SK-N-SH (cell line): ENCODE data around the gene GYS2. TPM values are rescaled to one million over a fixed set of nuclear protein-coding genes. Genes with fewer than 3 reads are reported as not detected.

Source experiments
- CTCF ChIA-PET: fragments of 300-600, 350-600 bp; formaldehyde crosslinking; extraction: SDS; loops from one replicate; lab custom pipeline; 2021; lab: Yijun Ruan, JAX
- POLR2A ChIA-PET: fragments of 350-600 bp; sonication (Branson Sonifier 250); formaldehyde crosslinking; extraction: SDS; loops from one replicate; lab custom pipeline; 2020; ENCODE audit warnings: antibody characterized with exemption, inconsistent platforms; lab: Yijun Ruan, JAX
- DNase-seq: peaks from one replicate; pipeline ENCODE4 v3.0.0; 2012
- H2AFZ ChIP-seq: fragments of 200-600 bp; sonication (generic); 2 replicates; pipeline ENCODE4 v1.8.1; 2016; ENCODE audit warnings: antibody characterized with exemption, mild to moderate bottlenecking, low read depth
- H3F3A ChIP-seq: fragments of 200-600 bp; sonication (generic); replicated peaks from 2 replicates; pipeline ENCODE3; 2016; ENCODE audit warnings: antibody characterized with exemption, mild to moderate bottlenecking; ENCODE audit not compliant: insufficient read depth
- H3K27ac ChIP-seq, 2 experiments: fragments of 200-500 bp in 1 of 2; fragments of 200-600 bp in 1 of 2; sonication (Bioruptor generic) in 1 of 2; sonication (generic), shearing (Covaris generic) in 1 of 2; 2 replicates each; pipeline versions ENCODE4 v1.5.1 to v1.6.1; 2014 to 2016; ENCODE audit warnings: low read depth in 2 of 2, inconsistent platforms in 1 of 2, low read length in 1 of 2, mild to moderate bottlenecking in 1 of 2, mixed read lengths in 1 of 2
- H3K27me3 ChIP-seq: fragments of 200-600 bp; sonication (generic), shearing (Covaris generic); 2 replicates; pipeline ENCODE4 v1.6.1; 2016; ENCODE audit warnings: mixed run types; ENCODE audit not compliant: insufficient read depth
- H3K36me3 ChIP-seq, 2 experiments: fragments of 200-500 bp in 1 of 2; fragments of 200-600 bp in 1 of 2; sonication (Bioruptor generic) in 1 of 2; sonication (generic) in 1 of 2; replicated peaks in 1 of 2; 2 replicates each; pipeline versions ENCODE3 to v1.5.1; 2014 to 2016; ENCODE audit warnings: low read length in 1 of 2, mild to moderate bottlenecking in 1 of 2; ENCODE audit not compliant: insufficient read depth in 2 of 2, control insufficient read depth in 1 of 2
- H3K4me1 ChIP-seq, 2 experiments: fragments of 200-500 bp in 1 of 2; fragments of 200-600 bp in 1 of 2; sonication (Bioruptor generic) in 1 of 2; sonication (generic), shearing (Covaris generic) in 1 of 2; 2 replicates each; pipeline versions ENCODE4 v1.5.1 to v1.6.1; 2014 to 2016; ENCODE audit warnings: low read depth in 1 of 2, low read length in 1 of 2, mixed run types in 1 of 2; ENCODE audit not compliant: insufficient read depth in 2 of 2, control insufficient read depth in 1 of 2
- H3K4me2 ChIP-seq: fragments of 200-600 bp; sonication (generic), shearing (Covaris generic); 2 replicates; pipeline ENCODE4 v1.6.1; 2017; ENCODE audit warnings: mixed run types
- H3K4me3 ChIP-seq, 2 experiments: fragments of 200-500 bp in 1 of 2; fragments of 200-600 bp in 1 of 2; sonication (Bioruptor generic) in 1 of 2; sonication (generic), shearing (Covaris generic) in 1 of 2; 2 replicates each; pipeline versions ENCODE4 v1.5.1 to v1.8.1; 2014 to 2016; ENCODE audit warnings: low read depth in 2 of 2, inconsistent platforms in 1 of 2, low read length in 1 of 2, mild to moderate bottlenecking in 1 of 2, mixed read lengths in 1 of 2, moderate library complexity in 1 of 2
- H3K79me2 ChIP-seq: fragments of 200-600 bp; sonication (generic); 2 replicates; pipeline ENCODE4 v1.8.1; 2017; ENCODE audit warnings: mild to moderate bottlenecking; ENCODE audit not compliant: insufficient read depth
- H3K9ac ChIP-seq: fragments of 200-600 bp; sonication (generic); 2 replicates; pipeline ENCODE4 v1.6.1; 2017; ENCODE audit warnings: mixed run types
- H3K9me2 ChIP-seq: fragments of 200-600 bp; sonication (generic); 2 replicates; pipeline ENCODE4 v1.6.1; 2017; ENCODE audit warnings: mixed run types
- H3K9me3 ChIP-seq: fragments of 200-600 bp; sonication (generic); 2 replicates; pipeline ENCODE4 v1.6.1; 2017; ENCODE audit warnings: mixed run types, mild to moderate bottlenecking, moderate library complexity
- H4K20me1 ChIP-seq: fragments of 200-600 bp; sonication (generic); 2 replicates; pipeline ENCODE4 v1.6.1; 2017; ENCODE audit warnings: mild to moderate bottlenecking, mixed run types; ENCODE audit not compliant: insufficient read depth
- CHD2 ChIP-seq: fragments of 150-350 bp; IDR thresholded peaks from 2 replicates; pipeline ENCODE4 v1.6.1; 2018; ENCODE audit warnings: low read length; ENCODE audit not compliant: partially characterized antibody
- ELF1 ChIP-seq: IDR thresholded peaks from 2 replicates; pipeline ENCODE4 v1.4.0; 2012
- FOSL2 ChIP-seq: IDR thresholded peaks from 2 replicates; pipeline ENCODE4 v1.4.0; 2012; ENCODE audit warnings: low read depth, mild to moderate bottlenecking, moderate library complexity, borderline replicate concordance
- FOXJ3 ChIP-seq: sonication (generic); formaldehyde crosslinking; IDR thresholded peaks from 2 replicates; pipeline ENCODE4 v1.5.1; 2020; ENCODE audit warnings: mild to moderate bottlenecking, missing genetic modification reagents
- GABPA ChIP-seq: IDR thresholded peaks from 2 replicates; pipeline ENCODE4 v1.4.0; 2012; ENCODE audit warnings: low read depth, mild to moderate bottlenecking
- JUND ChIP-seq: IDR thresholded peaks from 2 replicates; pipeline ENCODE4 v1.4.0; 2012
- MEF2A ChIP-seq: IDR thresholded peaks from 2 replicates; pipeline ENCODE4 v1.4.0; 2012; ENCODE audit warnings: low read depth, borderline replicate concordance
- MXI1 ChIP-seq: IDR thresholded peaks from 2 replicates; pipeline ENCODE4 v1.6.1; 2012; ENCODE audit warnings: mild to moderate bottlenecking, low read depth, low read length, improper control_type of control experiment
- NFIC ChIP-seq: IDR thresholded peaks from 2 replicates; pipeline ENCODE4 v1.4.0; 2012; ENCODE audit warnings: borderline replicate concordance
- POLR2AphosphoS5 ChIP-seq: IDR thresholded peaks from 2 replicates; pipeline ENCODE4 v1.6.1; 2012; ENCODE audit warnings: low read depth, low read length
- RFX5 ChIP-seq: IDR thresholded peaks from 2 replicates; pipeline ENCODE4 v1.6.1; 2012; ENCODE audit warnings: mild to moderate bottlenecking, improper control_type of control experiment, low read length
- RXRA ChIP-seq: IDR thresholded peaks from 2 replicates; pipeline ENCODE4 v1.4.0; 2012; ENCODE audit warnings: low read depth, mild to moderate bottlenecking, borderline replicate concordance
- SIN3A ChIP-seq: IDR thresholded peaks from 2 replicates; pipeline ENCODE4 v1.6.1; 2012; ENCODE audit warnings: low read depth, mild to moderate bottlenecking, low read length, moderate library complexity, borderline replicate concordance
- SMC3 ChIP-seq: IDR thresholded peaks from 2 replicates; pipeline ENCODE4 v1.6.1; 2012; ENCODE audit warnings: low read depth, low read length, improper control_type of control experiment
- TCF12 ChIP-seq: IDR thresholded peaks from 2 replicates; pipeline ENCODE4 v1.4.0; 2012
- WGBS: methylation state at CpG from one replicate; pipeline ENCODE4 v1.1.6; 2017; ENCODE audit warnings: low lambda C conversion rate; 5-methylcytosine and 5-hydroxymethylcytosine counted together
- polyA plus RNA-seq, 3 experiments: library from polyadenylated mRNA; depleted of rRNA; stranded (reverse); fragments of >200 nt; gene quantifications; 2 replicates each; pipeline ENCODE4 v1.2.3, GENCODE V29; 2012
- TF ChIP-seq, protein P1 (sequence below): fragments of 200-600 bp; sonication (generic); IDR thresholded peaks from 2 replicates; pipeline ENCODE4 v1.6.1; 2017; ENCODE audit warnings: antibody characterized with exemption, mild to moderate bottlenecking, moderate library complexity
- TF ChIP-seq, protein P2 (sequence below): IDR thresholded peaks from 2 replicates; pipeline ENCODE4 v1.4.0; 2012; ENCODE audit warnings: low read depth
- TF ChIP-seq, protein P3 (sequence below): IDR thresholded peaks from 2 replicates; pipeline ENCODE4 v1.4.0; 2012; ENCODE audit warnings: low read depth, borderline replicate concordance
- TF ChIP-seq, protein P4 (sequence below): IDR thresholded peaks from 2 replicates; pipeline ENCODE4 v1.6.1; 2012; ENCODE audit warnings: mild to moderate bottlenecking, low read depth, low read length, moderate library complexity

Gene GYS2
- polyA plus RNA-seq, 1 of the 3 experiments (the other 2 are of a cell fraction), result not detected

DNA sequence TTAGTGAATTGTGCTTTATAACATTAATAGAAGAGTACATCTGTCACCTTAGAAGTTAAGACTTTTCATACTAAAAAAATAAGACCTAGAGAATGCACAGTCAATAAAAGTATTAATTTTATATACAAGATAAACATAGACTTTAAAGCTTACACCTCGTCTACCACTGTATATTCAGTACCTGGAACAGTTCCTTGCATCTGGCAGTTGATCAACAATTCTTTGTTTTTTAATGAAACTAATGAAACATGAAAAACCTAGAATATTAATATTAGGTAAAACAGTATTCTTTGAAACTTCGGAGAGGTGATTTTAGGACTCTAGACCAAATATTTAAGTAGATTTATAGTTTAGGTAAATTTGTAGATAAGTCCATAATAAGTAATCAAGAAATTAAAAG lies 98.8 kb downstream of the GYS2 start:
- H3K36me3 ChIP-seq, result peaks cover 27 to 43% of the 10 kb centered on the region in 2 experiments
- H3K4me1 ChIP-seq, result peaks cover 5 to 11% of the 10 kb centered on the region in 2 experiments; a peak in 3 of 4 replicates
- TF ChIP-seq ELF1 (no peak), RXRA (no peak), SMC3 (no peak), JUND (no peak), FOXJ3 (CRISPR knock-in tag) (no peak), MXI1 (no peak)
- TF ChIP-seq, protein P1, sequence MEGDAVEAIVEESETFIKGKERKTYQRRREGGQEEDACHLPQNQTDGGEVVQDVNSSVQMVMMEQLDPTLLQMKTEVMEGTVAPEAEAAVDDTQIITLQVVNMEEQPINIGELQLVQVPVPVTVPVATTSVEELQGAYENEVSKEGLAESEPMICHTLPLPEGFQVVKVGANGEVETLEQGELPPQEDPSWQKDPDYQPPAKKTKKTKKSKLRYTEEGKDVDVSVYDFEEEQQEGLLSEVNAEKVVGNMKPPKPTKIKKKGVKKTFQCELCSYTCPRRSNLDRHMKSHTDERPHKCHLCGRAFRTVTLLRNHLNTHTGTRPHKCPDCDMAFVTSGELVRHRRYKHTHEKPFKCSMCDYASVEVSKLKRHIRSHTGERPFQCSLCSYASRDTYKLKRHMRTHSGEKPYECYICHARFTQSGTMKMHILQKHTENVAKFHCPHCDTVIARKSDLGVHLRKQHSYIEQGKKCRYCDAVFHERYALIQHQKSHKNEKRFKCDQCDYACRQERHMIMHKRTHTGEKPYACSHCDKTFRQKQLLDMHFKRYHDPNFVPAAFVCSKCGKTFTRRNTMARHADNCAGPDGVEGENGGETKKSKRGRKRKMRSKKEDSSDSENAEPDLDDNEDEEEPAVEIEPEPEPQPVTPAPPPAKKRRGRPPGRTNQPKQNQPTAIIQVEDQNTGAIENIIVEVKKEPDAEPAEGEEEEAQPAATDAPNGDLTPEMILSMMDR, result no peak
- POLR2A ChIA-PET, result no interaction called here
- H2AFZ ChIP-seq, result no peak overlapping the region
- WGBS, result 64% methylated on average over 2 of the region's 2 CpGs
- peaks cover 62% of the 10 kb centered on the region for H4K20me1 ChIP-seq
- H3K9me2 ChIP-seq, result no peaks in the 10 kb centered on the region; the same call in 1 of the 2 replicates
- no peak for DNase-seq
- H3K9me3 ChIP-seq, result no peaks in the 10 kb centered on the region
- no peaks in the 10 kb centered on the region for H3K27me3 ChIP-seq
- peaks cover 89% of the 10 kb centered on the region for H3K79me2 ChIP-seq
- no peak overlapping the region for H3K27ac ChIP-seq
- no peak overlapping the region for H3K9ac ChIP-seq
- CTCF ChIA-PET, result no interaction called here
- H3K4me2 ChIP-seq, result no peak overlapping the region
- H3K4me3 ChIP-seq, result no peak overlapping the region
- H3F3A ChIP-seq, result peaks cover 5% of the 10 kb centered on the region

DNA sequence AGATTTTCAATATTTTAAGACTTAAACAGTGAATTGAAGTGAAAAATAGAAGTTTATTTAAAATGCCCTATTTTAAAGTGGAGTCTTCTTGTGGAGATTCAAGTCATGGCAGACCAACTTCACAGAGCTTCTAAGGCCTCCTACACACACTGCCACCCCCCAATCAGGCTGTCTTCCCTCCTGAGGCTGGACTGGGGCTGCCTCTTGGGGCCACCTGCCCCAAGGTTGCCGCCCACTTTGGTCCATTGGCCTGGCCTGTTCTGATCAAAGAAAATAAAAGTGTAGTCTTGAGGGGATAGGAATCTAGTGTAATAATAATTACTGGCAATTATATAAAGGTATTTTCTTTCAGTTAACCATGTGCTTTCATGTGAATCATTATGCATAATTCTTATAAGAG lies 101.8 kb downstream of the GYS2 start:
- peak overlapping the region; percentile 90 to 98 for H3K4me3 ChIP-seq
- whole genome bisulfite sequencing, result 100% methylated on average over 1 of the region's 1 CpG
- peak overlapping the region; percentile 98; the same call in 1 of the 2 replicates for H3K9ac ChIP-seq
- no peak overlapping the region for H2AFZ ChIP-seq
- peaks cover 5% of the 10 kb centered on the region for H3F3A ChIP-seq
- no peaks in the 10 kb centered on the region for H3K27me3 ChIP-seq
- H3K9me2 ChIP-seq, result no peaks in the 10 kb centered on the region
- H3K27ac ChIP-seq, result no peak overlapping the region; a peak in 1 of 4 replicates
- H3K4me2 ChIP-seq, result peak overlapping the region; percentile 85
- ChIA-PET CTCF (no interaction called here), POLR2A (no interaction called here)
- H4K20me1 ChIP-seq, result peaks cover 53% of the 10 kb centered on the region
- peaks cover 17% of the 10 kb centered on the region in 2 experiments; a peak in 3 of 4 replicates for H3K4me1 ChIP-seq
- H3K9me3 ChIP-seq, result no peaks in the 10 kb centered on the region
- no peak for DNase-seq
- peaks cover 94% of the 10 kb centered on the region for H3K79me2 ChIP-seq
- peaks cover 19 to 33% of the 10 kb centered on the region in 2 experiments for H3K36me3 ChIP-seq
- TF ChIP-seq RFX5, result no peak
- TF ChIP-seq GABPA, result no peak
- TF ChIP-seq, protein P2, sequence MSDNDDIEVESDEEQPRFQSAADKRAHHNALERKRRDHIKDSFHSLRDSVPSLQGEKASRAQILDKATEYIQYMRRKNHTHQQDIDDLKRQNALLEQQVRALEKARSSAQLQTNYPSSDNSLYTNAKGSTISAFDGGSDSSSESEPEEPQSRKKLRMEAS, result no peak
- TF ChIP-seq, protein P3, sequence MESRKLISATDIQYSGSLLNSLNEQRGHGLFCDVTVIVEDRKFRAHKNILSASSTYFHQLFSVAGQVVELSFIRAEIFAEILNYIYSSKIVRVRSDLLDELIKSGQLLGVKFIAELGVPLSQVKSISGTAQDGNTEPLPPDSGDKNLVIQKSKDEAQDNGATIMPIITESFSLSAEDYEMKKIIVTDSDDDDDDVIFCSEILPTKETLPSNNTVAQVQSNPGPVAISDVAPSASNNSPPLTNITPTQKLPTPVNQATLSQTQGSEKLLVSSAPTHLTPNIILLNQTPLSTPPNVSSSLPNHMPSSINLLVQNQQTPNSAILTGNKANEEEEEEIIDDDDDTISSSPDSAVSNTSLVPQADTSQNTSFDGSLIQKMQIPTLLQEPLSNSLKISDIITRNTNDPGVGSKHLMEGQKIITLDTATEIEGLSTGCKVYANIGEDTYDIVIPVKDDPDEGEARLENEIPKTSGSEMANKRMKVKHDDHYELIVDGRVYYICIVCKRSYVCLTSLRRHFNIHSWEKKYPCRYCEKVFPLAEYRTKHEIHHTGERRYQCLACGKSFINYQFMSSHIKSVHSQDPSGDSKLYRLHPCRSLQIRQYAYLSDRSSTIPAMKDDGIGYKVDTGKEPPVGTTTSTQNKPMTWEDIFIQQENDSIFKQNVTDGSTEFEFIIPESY, result no peak
- no peak for TF ChIP-seq JUND
- no peak for TF ChIP-seq MEF2A
- TF ChIP-seq, protein P4, sequence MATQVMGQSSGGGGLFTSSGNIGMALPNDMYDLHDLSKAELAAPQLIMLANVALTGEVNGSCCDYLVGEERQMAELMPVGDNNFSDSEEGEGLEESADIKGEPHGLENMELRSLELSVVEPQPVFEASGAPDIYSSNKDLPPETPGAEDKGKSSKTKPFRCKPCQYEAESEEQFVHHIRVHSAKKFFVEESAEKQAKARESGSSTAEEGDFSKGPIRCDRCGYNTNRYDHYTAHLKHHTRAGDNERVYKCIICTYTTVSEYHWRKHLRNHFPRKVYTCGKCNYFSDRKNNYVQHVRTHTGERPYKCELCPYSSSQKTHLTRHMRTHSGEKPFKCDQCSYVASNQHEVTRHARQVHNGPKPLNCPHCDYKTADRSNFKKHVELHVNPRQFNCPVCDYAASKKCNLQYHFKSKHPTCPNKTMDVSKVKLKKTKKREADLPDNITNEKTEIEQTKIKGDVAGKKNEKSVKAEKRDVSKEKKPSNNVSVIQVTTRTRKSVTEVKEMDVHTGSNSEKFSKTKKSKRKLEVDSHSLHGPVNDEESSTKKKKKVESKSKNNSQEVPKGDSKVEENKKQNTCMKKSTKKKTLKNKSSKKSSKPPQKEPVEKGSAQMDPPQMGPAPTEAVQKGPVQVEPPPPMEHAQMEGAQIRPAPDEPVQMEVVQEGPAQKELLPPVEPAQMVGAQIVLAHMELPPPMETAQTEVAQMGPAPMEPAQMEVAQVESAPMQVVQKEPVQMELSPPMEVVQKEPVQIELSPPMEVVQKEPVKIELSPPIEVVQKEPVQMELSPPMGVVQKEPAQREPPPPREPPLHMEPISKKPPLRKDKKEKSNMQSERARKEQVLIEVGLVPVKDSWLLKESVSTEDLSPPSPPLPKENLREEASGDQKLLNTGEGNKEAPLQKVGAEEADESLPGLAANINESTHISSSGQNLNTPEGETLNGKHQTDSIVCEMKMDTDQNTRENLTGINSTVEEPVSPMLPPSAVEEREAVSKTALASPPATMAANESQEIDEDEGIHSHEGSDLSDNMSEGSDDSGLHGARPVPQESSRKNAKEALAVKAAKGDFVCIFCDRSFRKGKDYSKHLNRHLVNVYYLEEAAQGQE, result no peak
- no peak for TF ChIP-seq NFIC
- TF ChIP-seq POLR2AphosphoS5, result no peak
- TF ChIP-seq, protein P1, result no peak
- TF ChIP-seq SIN3A, result no peak
- no peak for TF ChIP-seq SMC3
- no peak for TF ChIP-seq TCF12
- TF ChIP-seq FOSL2, result no peak
- TF ChIP-seq CHD2, result no peak
